ENCODE results near the gene DNALI1.
A peak's percentile ranks its signal among the peaks of the same experiment; 100 is the strongest.

The DNALI1 gene

DNA sequence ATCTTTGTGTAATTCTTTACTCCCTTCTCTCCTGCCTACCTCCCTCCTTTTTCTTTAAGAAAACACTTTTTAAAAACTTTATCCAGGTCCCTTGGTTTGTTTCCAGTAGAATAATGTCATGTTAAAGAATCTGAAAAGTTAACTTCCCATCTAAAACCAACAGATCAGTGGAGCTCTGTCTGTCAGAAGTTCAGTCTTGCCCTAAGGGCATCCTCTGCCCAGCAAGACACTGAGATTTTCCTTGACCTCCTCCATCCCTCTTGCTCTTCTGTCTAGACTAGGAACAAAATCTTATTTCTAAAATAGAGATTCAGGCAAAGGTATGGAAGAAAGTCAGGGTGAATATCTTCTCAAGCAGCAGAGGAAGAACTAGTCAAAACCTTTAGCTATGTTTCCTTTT, 44.7 kb downstream of the DNALI1 start:
- DNase-seq (ENCODE audit: low spot score) = no peak

DNA sequence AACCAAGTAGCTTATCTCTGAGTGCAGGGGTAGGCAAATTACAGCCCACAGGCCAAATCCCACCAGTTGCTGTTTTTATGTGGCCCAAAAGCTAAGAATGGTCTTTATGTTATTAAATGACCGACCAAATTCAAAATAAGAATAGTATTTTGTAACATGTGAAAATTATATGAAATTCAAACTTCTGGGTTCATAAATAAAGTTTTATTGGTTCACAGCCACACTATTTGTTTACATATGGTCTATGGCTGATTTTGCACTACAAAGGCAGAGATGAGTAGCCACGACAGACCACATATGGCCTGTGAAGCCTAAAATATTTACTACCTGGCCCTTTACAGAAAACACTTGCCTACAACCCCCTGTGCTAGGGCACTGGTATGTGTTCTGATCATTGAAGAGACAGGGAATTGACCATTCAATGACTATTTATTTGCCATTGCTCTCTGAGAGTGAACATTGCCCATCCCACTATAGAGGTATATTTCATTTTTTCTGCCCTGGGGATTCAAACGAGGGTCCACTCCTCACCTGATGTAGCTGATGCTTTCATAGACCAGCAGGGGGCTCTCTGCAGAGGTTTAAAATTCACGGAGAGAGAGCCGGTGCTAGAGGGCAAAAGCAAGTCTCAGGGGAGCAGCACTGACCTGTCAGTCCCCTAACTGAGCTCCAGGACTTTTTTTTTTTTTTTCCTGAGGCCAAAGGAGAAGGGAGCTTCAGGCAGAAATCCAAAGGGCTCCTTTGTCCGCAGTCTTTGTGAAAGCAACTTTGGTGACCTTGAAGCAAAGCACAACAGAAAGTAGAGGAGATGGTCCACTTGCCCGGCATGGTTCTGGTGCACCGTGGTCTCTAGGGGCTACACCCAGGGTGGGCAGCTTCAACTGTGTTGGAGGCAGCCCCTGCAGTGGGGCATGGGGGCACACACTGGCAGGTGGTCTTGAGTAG, 46.3 kb downstream of the DNALI1 start:
- DNase-seq (ENCODE audit: low spot score) = peak; percentile 27

DNA sequence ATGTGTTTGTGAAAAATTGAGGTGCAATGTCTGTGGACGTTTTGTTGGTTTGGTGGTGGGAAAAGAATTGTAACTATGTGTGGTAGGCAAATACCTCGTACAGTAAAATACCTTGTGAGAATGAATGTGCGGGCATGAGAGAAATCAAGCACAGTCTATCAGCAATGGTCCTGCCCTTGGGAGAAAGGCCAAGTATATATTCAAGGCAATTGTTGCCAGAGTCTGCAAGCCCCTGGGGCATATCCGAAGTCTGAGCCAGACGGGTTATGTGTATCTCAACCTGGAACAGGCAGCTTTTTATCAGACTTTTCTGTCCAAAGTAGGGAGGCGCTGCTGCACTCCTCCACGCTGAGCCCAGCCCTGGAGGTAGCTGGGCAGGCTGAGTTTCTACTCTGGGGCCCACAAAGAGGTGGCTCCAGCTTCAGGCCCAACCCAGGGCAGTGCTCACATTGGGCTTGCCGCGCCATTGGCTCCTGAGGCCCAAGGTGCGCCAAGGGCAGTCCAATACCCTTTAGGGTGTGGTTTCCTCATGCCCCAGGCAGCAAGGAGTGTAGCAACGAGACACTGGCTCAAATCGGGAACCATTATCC, 48.4 kb downstream of the DNALI1 start:
- DNase-seq (ENCODE audit: low spot score) = no peak

DNA sequence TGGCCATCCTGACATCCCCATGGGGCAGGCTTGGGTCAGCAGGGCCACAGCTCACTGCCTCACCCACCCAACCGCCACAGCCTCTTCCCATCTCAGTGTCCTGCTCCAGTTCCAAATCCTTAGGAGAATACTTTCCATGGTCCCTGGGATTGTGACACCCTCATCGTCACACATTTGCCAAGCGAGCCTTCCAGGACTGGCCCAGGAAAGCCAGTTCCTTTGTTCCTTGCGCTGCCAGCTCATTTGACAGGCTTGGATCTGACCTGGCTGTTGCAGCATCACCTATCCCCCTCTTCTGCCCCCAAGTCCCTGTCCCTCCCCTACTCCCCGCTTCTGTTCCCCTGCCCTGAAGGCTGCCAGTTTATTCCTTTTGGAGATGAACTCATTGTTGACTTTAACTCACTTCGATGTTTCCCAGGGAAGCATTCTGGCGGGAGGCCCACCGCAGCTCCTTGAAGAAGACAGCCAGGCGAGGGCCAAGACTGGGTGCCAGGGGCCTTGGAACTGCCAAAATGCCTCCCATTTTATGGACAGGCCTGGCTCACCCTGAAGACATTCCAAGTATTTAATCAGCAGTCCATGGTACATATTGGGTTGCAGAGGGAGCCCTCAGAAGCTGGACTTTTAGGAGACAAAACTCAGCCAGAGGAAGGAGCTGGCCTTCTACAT, 49.2 kb downstream of the DNALI1 start:
- DNase-seq (ENCODE audit: low spot score) = no peak

DNA sequence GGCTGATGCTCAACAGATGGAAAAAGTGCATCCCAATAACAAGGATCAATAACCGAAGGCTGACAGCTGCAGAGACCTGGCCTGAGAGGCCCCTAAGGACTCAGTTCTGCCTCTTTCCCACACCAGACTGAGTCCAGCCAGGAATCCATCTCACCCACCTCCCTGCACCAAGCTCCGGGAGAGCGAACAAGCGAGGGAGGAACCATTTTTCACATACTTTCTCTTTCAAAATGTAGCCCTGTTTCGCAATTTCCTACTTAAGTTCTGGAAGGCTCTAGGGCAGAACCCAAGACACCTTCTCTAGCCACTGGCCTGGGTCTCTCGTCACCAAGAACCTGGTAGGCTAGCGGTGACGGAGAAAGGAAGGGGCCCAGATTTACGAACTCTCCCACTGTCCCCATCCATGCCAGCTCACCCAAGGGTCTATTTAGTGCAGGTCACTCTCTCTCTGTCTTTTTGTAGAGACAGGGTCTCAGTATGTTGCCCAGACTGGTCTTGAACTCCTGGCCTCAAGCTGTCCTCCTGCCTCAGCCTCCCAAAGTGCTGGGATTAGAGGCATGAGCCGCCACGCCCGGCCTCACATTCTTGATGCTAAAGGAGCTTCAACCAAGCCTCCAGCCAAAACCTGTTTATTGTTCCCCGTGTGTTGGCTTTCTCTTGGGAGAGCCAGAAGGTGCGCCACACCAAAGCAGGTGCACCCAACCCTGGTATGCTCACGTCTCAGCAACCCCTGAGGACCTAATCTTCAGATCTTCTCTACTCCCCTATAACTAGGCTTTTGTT, 49.9 kb downstream of the DNALI1 start:
- DNase-seq (ENCODE audit: low spot score) = no peak

DNA sequence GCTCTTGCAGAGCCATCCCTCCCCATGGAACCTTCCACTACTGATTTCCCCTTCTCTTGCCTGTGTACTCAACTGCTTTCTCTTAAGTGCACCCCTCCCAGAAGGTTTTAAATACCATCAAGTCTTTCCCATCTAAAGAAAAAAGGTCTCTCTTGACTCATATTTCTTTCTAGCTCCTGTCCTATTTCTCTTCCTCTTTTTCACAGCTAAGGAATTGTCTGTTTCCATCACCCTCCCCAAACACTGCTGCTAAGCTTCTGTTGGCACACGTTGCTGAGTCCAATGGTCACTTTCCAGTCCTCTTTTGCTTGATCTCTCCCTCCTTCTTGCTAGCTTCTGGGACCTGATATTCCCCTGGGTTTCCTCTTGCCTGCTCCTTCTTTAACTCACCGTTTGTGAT, 52.3 kb downstream of the DNALI1 start:
- no peak for DNase-seq (ENCODE audit: low spot score)

DNA sequence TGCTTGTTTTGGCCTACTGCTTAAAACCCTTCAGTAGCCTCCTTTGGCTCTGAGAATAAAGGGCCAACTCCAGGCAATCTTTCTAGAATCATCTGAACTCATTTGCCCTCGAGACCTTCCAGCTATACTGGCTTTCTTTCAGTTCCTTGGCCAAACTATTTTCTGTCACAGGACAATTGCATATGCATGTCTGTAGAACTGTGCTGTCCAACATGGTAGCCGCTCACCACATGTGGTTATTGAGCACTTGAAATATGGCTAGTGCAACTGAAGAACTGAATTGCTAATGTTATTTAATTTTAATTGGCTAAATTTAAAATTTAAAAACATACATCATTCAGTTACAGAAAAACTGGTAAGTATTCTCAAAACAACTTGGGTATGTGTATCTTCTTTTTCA, 53.3 kb downstream of the DNALI1 start:
- DNase-seq (ENCODE audit: low spot score) = no peak

DNA sequence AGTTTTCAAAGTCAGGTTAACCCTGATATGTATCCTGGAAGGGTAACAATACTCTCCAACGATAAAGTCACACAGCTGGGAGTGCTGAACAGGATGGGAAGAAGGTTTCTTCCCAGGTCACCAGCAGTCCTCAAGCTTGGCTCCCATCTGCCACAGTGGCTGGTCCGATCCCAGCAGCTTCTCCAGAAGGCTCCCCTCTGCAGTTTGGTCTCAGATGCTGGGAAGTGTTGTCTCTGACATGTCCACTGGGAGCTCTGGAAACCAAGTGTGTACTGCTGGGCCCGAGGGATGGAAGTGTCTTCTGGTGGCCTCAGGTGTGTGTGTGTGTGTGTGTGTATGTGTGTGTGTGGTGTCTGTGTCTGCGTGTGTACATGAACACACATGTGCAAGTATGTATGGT, 55.4 kb downstream of the DNALI1 start:
- DNase-seq (ENCODE audit: low spot score) = no peak

DNA sequence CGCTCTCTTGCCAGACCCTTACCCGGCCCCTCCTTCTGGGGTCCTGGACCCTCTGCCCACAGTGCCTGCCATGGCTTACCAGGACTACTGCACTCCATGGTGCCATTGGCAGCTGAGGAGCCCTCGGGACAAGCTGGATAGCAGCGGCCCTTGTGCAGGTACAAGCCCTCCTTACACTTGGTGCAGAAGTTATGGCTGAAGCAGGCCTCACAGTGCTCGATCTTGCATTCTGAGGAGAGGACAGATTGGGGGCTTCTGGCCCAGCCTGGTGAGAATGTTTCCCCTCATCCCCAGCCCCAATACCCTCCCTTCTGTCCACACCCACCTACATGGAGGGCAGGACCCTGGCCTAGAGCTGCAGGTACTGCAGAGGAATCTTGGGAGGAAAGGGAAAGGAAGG, 57.4 kb downstream of the DNALI1 start:
- no peak for DNase-seq (ENCODE audit: low spot score)

DNA sequence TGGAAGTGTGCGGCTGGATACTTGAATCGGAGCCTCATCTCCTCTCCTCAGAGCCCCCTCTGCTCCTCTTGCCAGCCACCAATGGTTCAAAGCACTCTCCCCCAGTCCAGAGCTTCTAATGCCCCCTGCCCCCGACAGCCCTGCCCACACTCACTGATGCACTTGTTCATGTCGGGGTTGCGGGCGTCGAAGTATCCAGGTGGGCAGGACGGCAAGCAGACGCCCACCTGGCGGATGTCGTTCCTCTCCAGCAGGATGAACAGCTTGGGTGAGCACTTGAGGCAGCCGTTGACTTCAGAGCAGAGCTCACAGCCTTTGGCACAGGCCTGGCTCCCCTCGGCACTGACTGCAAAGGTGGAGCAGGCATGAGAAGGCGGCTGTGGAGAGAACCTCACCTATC, 59.6 kb downstream of the DNALI1 start:
- no peak for DNase-seq (ENCODE audit: low spot score)

Data from RKO (cell line).